H1 (cell line): ENCODE results near the gene CIRBP. TPM values are rescaled to one million over a fixed set of nuclear protein-coding genes. Genes with fewer than 3 reads are reported as not detected.

Experiments used
- CTCF ChIA-PET: fragments of 300-600 bp; sonication (Branson Sonifier 250); formaldehyde crosslinking; loops from one replicate; lab custom pipeline; 2021; ENCODE audit not compliant: partially characterized antibody; lab: Charles Lee
- POLR2A ChIA-PET: fragments of 300-600 bp; sonication (Branson Sonifier 250); formaldehyde crosslinking; loops from one replicate; lab custom pipeline; 2021; ENCODE audit warnings: inconsistent platforms; ENCODE audit not compliant: partially characterized antibody; lab: Charles Lee
- DNase-seq, 2 experiments: peaks; one replicate each; pipeline versions ENCODE4 v3.0.0 to v3.0.0-alpha.2; 2010 to 2022; ENCODE audit warnings: low spot score in 2 of 2, low read depth in 1 of 2, mixed read lengths in 1 of 2
- FAIRE-seq: peaks from 2 replicates; lab custom pipeline; 2011; peaks lifted over from hg19 to GRCh38; lab: Jason Lieb, UNC
- H2AFZ ChIP-seq: 2 replicates; pipeline ENCODE4 v1.8.1; 2012; ENCODE audit warnings: low read length, inconsistent platforms
- H2AK5ac ChIP-seq: 2 replicates; pipeline ENCODE4 v1.6.1; 2013; ENCODE audit warnings: low read depth, low read length
- H2BK120ac ChIP-seq: replicated peaks from 2 replicates; pipeline ENCODE3; 2013; ENCODE audit warnings: low read depth, low read length, inconsistent platforms
- H2BK12ac ChIP-seq: 2 replicates; pipeline ENCODE4 v1.6.1; 2013; ENCODE audit warnings: low read depth, low read length
- H2BK15ac ChIP-seq: 2 replicates; pipeline ENCODE4 v1.6.1; 2013; ENCODE audit warnings: low read length
- H2BK20ac ChIP-seq: 2 replicates; pipeline ENCODE4 v1.6.1; 2013; ENCODE audit warnings: low read length
- H2BK5ac ChIP-seq: 2 replicates; pipeline ENCODE4 v1.6.1; 2013; ENCODE audit warnings: low read depth, low read length
- H3K14ac ChIP-seq: 2 replicates; pipeline ENCODE4 v1.6.1; 2013; ENCODE audit warnings: inconsistent platforms; ENCODE audit not compliant: insufficient read length
- H3K18ac ChIP-seq: 2 replicates; pipeline ENCODE4 v1.6.1; 2013; ENCODE audit warnings: low read length; ENCODE audit errors: extremely low read depth
- H3K23ac ChIP-seq: 2 replicates; pipeline ENCODE4 v1.6.1; 2013; ENCODE audit warnings: inconsistent platforms; ENCODE audit not compliant: insufficient read length
- H3K23me2 ChIP-seq: 2 replicates; pipeline ENCODE4 v1.6.1; 2013; ENCODE audit warnings: low read depth, low read length
- H3K27ac ChIP-seq: 2 replicates; pipeline ENCODE4 v1.6.1; 2011; ENCODE audit warnings: low read depth, low read length, inconsistent platforms
- H3K27me3 ChIP-seq, 4 experiments: replicated peaks in 1 of 4; 1 replicate in 1 of 4; 2 replicates in 3 of 4; pipeline versions ENCODE4 v1.6.1 to v1.8.1; 2011 to 2013; ENCODE audit warnings: low read length in 3 of 4, mild to moderate bottlenecking in 3 of 4, inconsistent platforms in 2 of 4, mixed read lengths in 2 of 4, moderate library complexity in 1 of 4; ENCODE audit not compliant: control insufficient read depth in 3 of 4, insufficient read depth in 3 of 4; ENCODE audit errors: extremely low read depth in 1 of 4
- H3K36me3 ChIP-seq, 4 experiments: 2 replicates each; pipeline versions ENCODE4 v1.6.1 to v1.8.1; 2011 to 2013; ENCODE audit warnings: mild to moderate bottlenecking in 4 of 4, low read length in 3 of 4, moderate library complexity in 2 of 4, control low read depth in 1 of 4, inconsistent platforms in 1 of 4; ENCODE audit not compliant: insufficient read depth in 4 of 4, control insufficient read depth in 2 of 4
- H3K4ac ChIP-seq: replicated peaks from 2 replicates; pipeline ENCODE3; 2013; ENCODE audit warnings: low read length, low read depth, mixed read lengths, inconsistent platforms; ENCODE audit not compliant: insufficient read length
- H3K4me1 ChIP-seq, 4 experiments: replicated peaks in 1 of 4; 1 replicate in 1 of 4; 2 replicates in 3 of 4; pipeline versions ENCODE4 v1.6.1 to v1.8.1; 2011 to 2013; ENCODE audit warnings: low read length in 3 of 4, inconsistent platforms in 2 of 4, mixed read lengths in 1 of 4; ENCODE audit not compliant: insufficient read depth in 4 of 4, control insufficient read depth in 3 of 4
- H3K4me2 ChIP-seq, 2 experiments: 2 replicates each; pipeline versions ENCODE4 v1.6.1 to v1.8.1; 2011 to 2013; ENCODE audit warnings: low read depth in 2 of 2, low read length in 2 of 2, control low read depth in 1 of 2, inconsistent platforms in 1 of 2, mild to moderate bottlenecking in 1 of 2; ENCODE audit not compliant: insufficient read depth in 1 of 2
- H3K4me3 ChIP-seq, 4 experiments: fragments of 200-600, 300-600 bp in 1 of 4; sonication (generic), shearing (Covaris generic), sonication (Bioruptor Twin) in 1 of 4; 2 replicates each; pipeline versions ENCODE4 v1.5.1 to v1.8.1; 2011 to 2016; ENCODE audit warnings: low read length in 4 of 4, low read depth in 3 of 4, control low read depth in 2 of 4, inconsistent platforms in 2 of 4, mild to moderate bottlenecking in 2 of 4, mixed read lengths in 1 of 4, moderate library complexity in 1 of 4; ENCODE audit not compliant: insufficient read depth in 2 of 4; ENCODE audit errors: extremely low read depth in 1 of 4
- H3K56ac ChIP-seq: replicated peaks from 2 replicates; pipeline ENCODE3; 2013; ENCODE audit warnings: low read depth, mild to moderate bottlenecking, mixed read lengths, low read length, inconsistent platforms; ENCODE audit not compliant: insufficient read length
- H3K79me1 ChIP-seq: 2 replicates; pipeline ENCODE4 v1.6.1; 2013; ENCODE audit warnings: low read depth, low read length, control low read depth
- H3K79me2 ChIP-seq, 2 experiments: 2 replicates each; pipeline versions ENCODE4 v1.6.1 to v1.8.1; 2012 to 2013; ENCODE audit warnings: low read length in 2 of 2, mild to moderate bottlenecking in 2 of 2, inconsistent platforms in 1 of 2; ENCODE audit not compliant: insufficient read depth in 2 of 2, control insufficient read depth in 1 of 2
- H3K9ac ChIP-seq, 4 experiments: replicated peaks in 1 of 4; 1 replicate in 1 of 4; 2 replicates in 3 of 4; pipeline versions ENCODE4 v1.6.1 to v1.8.1; 2011 to 2013; ENCODE audit warnings: low read depth in 3 of 4, low read length in 3 of 4, control low read depth in 2 of 4, mild to moderate bottlenecking in 2 of 4, moderate library complexity in 2 of 4, inconsistent platforms in 1 of 4; ENCODE audit errors: extremely low read depth in 1 of 4
- H3K9me3 ChIP-seq, 2 experiments: 2 replicates each; pipeline versions ENCODE4 v1.6.1 to v1.8.1; 2012 to 2013; ENCODE audit warnings: mild to moderate bottlenecking in 2 of 2, moderate library complexity in 2 of 2, control low read depth in 1 of 2, inconsistent platforms in 1 of 2, low read depth in 1 of 2, low read length in 1 of 2, mixed read lengths in 1 of 2; ENCODE audit not compliant: insufficient read depth in 2 of 2
- H4K20me1 ChIP-seq, 2 experiments: replicated peaks in 1 of 2; 2 replicates each; pipeline versions ENCODE3 to v1.8.1; 2011 to 2013; ENCODE audit warnings: inconsistent platforms in 2 of 2, low read length in 2 of 2, mild to moderate bottlenecking in 1 of 2; ENCODE audit not compliant: insufficient read depth in 2 of 2, control insufficient read depth in 1 of 2
- H4K5ac ChIP-seq: 2 replicates; pipeline ENCODE4 v1.6.1; 2013; ENCODE audit warnings: low read length, low read depth, mixed read lengths, inconsistent platforms; ENCODE audit not compliant: insufficient read length
- H4K8ac ChIP-seq: 2 replicates; pipeline ENCODE4 v1.8.0; 2013; ENCODE audit warnings: mild to moderate bottlenecking, moderate library complexity, low read length, inconsistent platforms; ENCODE audit not compliant: insufficient read depth; ENCODE audit errors: extremely low read depth
- H4K91ac ChIP-seq: replicated peaks from 2 replicates; pipeline ENCODE3; 2013; ENCODE audit warnings: low read length, mixed read lengths, inconsistent platforms; ENCODE audit not compliant: insufficient read length
- CREB1 ChIP-seq: IDR thresholded peaks from 2 replicates; pipeline ENCODE4 v1.6.1; 2012; ENCODE audit warnings: inconsistent platforms
- EGR1 ChIP-seq: IDR thresholded peaks from 2 replicates; pipeline ENCODE4 v1.6.1; 2011; ENCODE audit warnings: low read depth, low read length, borderline replicate concordance
- EZH2 ChIP-seq: fragments of 200-600 bp; sonication (generic); IDR thresholded peaks from 2 replicates; pipeline ENCODE4 v1.7.1; 2012; ENCODE audit warnings: low read depth, mild to moderate bottlenecking, moderate library complexity, low read length, inconsistent platforms; ENCODE audit not compliant: severe bottlenecking
- HDAC6 ChIP-seq: IDR thresholded peaks from one replicate; pipeline ENCODE4 v1.7.1; 2012; ENCODE audit warnings: low read depth, mild to moderate bottlenecking, inconsistent platforms, low read length, moderate library complexity
- JUN ChIP-seq: IDR thresholded peaks from 2 replicates; pipeline ENCODE4 v1.6.1; 2011; ENCODE audit warnings: low read depth, mild to moderate bottlenecking, improper control_type of control experiment, low read length
- POLR2AphosphoS5 ChIP-seq: IDR thresholded peaks from 2 replicates; pipeline ENCODE4 v1.6.1; 2011; ENCODE audit warnings: low read depth, low read length
- RBBP5 ChIP-seq: IDR thresholded peaks from 2 replicates; pipeline ENCODE4 v1.7.1; 2012; ENCODE audit warnings: low read depth, mild to moderate bottlenecking, inconsistent platforms, low read length, moderate library complexity, borderline replicate concordance
- SAP30 ChIP-seq: fragments of 300-600 bp; sonication (generic); IDR thresholded peaks from 2 replicates; pipeline ENCODE4 v1.7.1; 2012; ENCODE audit warnings: low read length, moderate library complexity, mild to moderate bottlenecking, inconsistent platforms; ENCODE audit not compliant: insufficient read depth, insufficient replicate concordance
- SIRT6 ChIP-seq: IDR thresholded peaks from one replicate; pipeline ENCODE4 v1.7.1; 2012; ENCODE audit warnings: low read length, inconsistent platforms
- SP4 ChIP-seq: IDR thresholded peaks from 2 replicates; pipeline ENCODE4 v1.6.1; 2012; ENCODE audit warnings: low read length, inconsistent platforms
- WGBS, 2 experiments: shearing (Covaris generic) in 1 of 2; methylation state at CpG; one replicate each; pipeline versions ENCODE4 v1.1.6 to v1.1.7; 2013 to 2015; ENCODE audit warnings: low lambda C conversion rate in 2 of 2, mixed read lengths in 2 of 2, inconsistent platforms in 1 of 2, low coverage in 1 of 2, missing lambda C conversion rate in 1 of 2; ENCODE audit not compliant: insufficient replicate concordance in 2 of 2, insufficient coverage in 1 of 2, insufficient read length in 1 of 2; ENCODE audit errors: extremely low coverage in 1 of 2, missing lambda C conversion rate in 1 of 2; 5-methylcytosine and 5-hydroxymethylcytosine counted together
- polyA plus RNA-seq, 7 experiments: library from polyadenylated mRNA; depleted of rRNA in 3 of 7; stranded (reverse) in 5 of 7; unstranded in 2 of 7; fragments of >200 nt in 5 of 7; fragments of 200-250 nt in 2 of 7; gene quantifications; 1 replicate in 5 of 7; 2 replicates in 1 of 7; 4 replicates in 1 of 7; pipeline versions ENCODE4 v1.2.1 to v1.2.3, GENCODE V29; 2011 to 2013; ENCODE audit warnings: missing spikeins in 2 of 7, mixed read lengths in 2 of 7
- total RNA-seq: library from RNA; stranded (reverse); fragmentation: NEBNext Ultra II Directional; extraction: Animal tissue kit (Norgen Biotek cat#: 25700); gene quantifications from 2 replicates; pipeline ENCODE4 v1.2.1, GENCODE V29; 2021
- TF ChIP-seq, protein P1 (sequence below): IDR thresholded peaks from 2 replicates; pipeline ENCODE4 v1.6.1; 2012; ENCODE audit warnings: low read length, inconsistent platforms

Gene CIRBP
- total and polyA plus RNA-seq, 2 of the 8 experiments (the other 6 are each of a cell fraction or from before 2014, with no cell fraction given): 175 to 199 TPM

DNA sequence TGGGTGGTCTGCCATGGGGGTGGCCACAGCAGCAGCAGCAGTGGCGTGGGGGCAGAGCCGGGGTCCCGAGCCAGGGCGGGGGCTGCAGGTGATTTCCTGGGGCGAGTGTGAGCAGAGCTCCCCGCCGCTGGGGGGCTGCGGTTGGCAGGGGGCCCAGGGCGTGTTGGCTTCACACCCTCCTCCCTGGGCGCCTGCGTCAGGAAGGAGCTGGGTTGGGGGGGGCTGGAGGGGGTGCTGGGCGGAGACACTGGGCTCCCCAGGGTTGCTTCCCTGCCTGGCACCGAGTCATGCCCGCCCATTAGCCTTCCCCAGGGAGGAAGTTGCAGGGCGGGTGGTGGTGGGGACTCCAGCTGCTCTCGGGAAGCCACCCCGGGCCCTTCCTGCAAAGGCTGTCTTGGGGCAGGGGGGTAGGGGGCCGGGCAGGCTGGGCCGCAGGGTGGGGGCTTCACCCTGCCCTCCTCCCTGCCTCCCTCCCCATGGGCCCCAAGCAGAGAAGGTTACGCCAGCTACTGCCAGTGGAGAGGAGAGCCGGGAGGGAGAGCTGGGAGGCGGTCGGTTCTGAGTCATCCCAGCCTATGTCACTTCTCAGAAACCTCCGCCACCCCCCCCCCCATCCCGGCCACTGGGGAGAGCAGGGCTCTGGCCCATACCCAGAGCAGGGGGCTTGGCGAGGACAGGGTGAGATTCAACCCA is 16.2 kb upstream of the CIRBP start:
- POLR2A ChIA-PET: interaction anchor here (0.6 to 19.4 kb wide), 8 partner anchors 8 to 716 kb away, joined by 3 to 456 read pairs (median 8); partner anchors contain the start of genes ATP5F1D, CIRBP, CNN2 and FAM174C
- no peak for FAIRE-seq
- peaks cover 2% of the 10 kb centered on the region; the same call in 1 of the 2 replicates for H3K23me2 ChIP-seq
- no peak overlapping the region for H4K8ac ChIP-seq
- no peak for DNase-seq
- no peak overlapping the region for H4K5ac ChIP-seq
- H3K9ac ChIP-seq: no peak overlapping the region
- no peak overlapping the region for H3K4ac ChIP-seq
- no peaks in the 10 kb centered on the region for H3K9me3 ChIP-seq
- no peak overlapping the region; the same call in 1 of the 2 replicates for H2BK5ac ChIP-seq
- H3K27me3 ChIP-seq: no peaks in the 10 kb centered on the region; a peak in 1 of 7 replicates
- no peak overlapping the region for H2BK12ac ChIP-seq
- WGBS, 2 experiments: 85% methylated on average over 7 of the region's 26 CpGs; no CpG with 5 or more reads in 1 of the 2 experiments
- peaks cover 0 to 17% (median 12%) of the 10 kb centered on the region in 4 experiments; a peak in 6 of 7 replicates for H3K4me1 ChIP-seq
- H3K4me2 ChIP-seq: peak overlapping the region; percentile 23 to 83; a peak in 2 of 4 replicates
- peaks cover 9 to 51% of the 10 kb centered on the region in 2 experiments for H3K79me2 ChIP-seq
- H2AFZ ChIP-seq: no peak overlapping the region
- H2BK120ac ChIP-seq: no peak overlapping the region
- H2AK5ac ChIP-seq: no peak overlapping the region
- peak overlapping the region; percentile 6 for H3K56ac ChIP-seq
- H3K4me3 ChIP-seq: peak overlapping the region in 1 of 4 experiments; percentile 99; a peak in 2 of 8 replicates
- no peak overlapping the region for H4K91ac ChIP-seq
- H3K18ac ChIP-seq: no peak overlapping the region
- H3K23ac ChIP-seq: no peak overlapping the region
- H3K14ac ChIP-seq: no peak overlapping the region
- CTCF ChIA-PET: interaction anchor here (1.2 to 6.0 kb wide), 3 partner anchors 8 to 14 kb away, joined by 3 to 42 read pairs (median 4); no protein-coding TSS in a partner anchor
- H4K20me1 ChIP-seq: peaks cover 22 to 33% of the 10 kb centered on the region in 2 experiments
- no peak overlapping the region for H2BK20ac ChIP-seq
- H3K79me1 ChIP-seq: peaks cover 12% of the 10 kb centered on the region; the same call in 1 of the 2 replicates
- H3K27ac ChIP-seq: no peak overlapping the region
- no peak overlapping the region for H2BK15ac ChIP-seq
- peaks cover 26 to 69% (median 45%) of the 10 kb centered on the region in 4 experiments for H3K36me3 ChIP-seq
- TF ChIP-seq RBBP5: no peak
- no peak for TF ChIP-seq SIRT6
- no peak for TF ChIP-seq EGR1
- TF ChIP-seq CREB1: no peak
- TF ChIP-seq, protein P1, sequence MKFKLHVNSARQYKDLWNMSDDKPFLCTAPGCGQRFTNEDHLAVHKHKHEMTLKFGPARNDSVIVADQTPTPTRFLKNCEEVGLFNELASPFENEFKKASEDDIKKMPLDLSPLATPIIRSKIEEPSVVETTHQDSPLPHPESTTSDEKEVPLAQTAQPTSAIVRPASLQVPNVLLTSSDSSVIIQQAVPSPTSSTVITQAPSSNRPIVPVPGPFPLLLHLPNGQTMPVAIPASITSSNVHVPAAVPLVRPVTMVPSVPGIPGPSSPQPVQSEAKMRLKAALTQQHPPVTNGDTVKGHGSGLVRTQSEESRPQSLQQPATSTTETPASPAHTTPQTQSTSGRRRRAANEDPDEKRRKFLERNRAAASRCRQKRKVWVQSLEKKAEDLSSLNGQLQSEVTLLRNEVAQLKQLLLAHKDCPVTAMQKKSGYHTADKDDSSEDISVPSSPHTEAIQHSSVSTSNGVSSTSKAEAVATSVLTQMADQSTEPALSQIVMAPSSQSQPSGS: no peak
- no peak for TF ChIP-seq SAP30
- TF ChIP-seq JUN: no peak
- no peak; the same call in 1 of the 2 replicates for TF ChIP-seq POLR2AphosphoS5
- no peak for TF ChIP-seq SP4
- no peak for TF ChIP-seq EZH2
- no peak for TF ChIP-seq HDAC6
